Measurements from ENCODE around the gene MLN.
"Not testable (repeated sequence)": the region's sequence is repeated elsewhere in the genome, so short reads cannot be mapped to it uniquely, and the experiment has no call there.

Gene MLN

DNA sequence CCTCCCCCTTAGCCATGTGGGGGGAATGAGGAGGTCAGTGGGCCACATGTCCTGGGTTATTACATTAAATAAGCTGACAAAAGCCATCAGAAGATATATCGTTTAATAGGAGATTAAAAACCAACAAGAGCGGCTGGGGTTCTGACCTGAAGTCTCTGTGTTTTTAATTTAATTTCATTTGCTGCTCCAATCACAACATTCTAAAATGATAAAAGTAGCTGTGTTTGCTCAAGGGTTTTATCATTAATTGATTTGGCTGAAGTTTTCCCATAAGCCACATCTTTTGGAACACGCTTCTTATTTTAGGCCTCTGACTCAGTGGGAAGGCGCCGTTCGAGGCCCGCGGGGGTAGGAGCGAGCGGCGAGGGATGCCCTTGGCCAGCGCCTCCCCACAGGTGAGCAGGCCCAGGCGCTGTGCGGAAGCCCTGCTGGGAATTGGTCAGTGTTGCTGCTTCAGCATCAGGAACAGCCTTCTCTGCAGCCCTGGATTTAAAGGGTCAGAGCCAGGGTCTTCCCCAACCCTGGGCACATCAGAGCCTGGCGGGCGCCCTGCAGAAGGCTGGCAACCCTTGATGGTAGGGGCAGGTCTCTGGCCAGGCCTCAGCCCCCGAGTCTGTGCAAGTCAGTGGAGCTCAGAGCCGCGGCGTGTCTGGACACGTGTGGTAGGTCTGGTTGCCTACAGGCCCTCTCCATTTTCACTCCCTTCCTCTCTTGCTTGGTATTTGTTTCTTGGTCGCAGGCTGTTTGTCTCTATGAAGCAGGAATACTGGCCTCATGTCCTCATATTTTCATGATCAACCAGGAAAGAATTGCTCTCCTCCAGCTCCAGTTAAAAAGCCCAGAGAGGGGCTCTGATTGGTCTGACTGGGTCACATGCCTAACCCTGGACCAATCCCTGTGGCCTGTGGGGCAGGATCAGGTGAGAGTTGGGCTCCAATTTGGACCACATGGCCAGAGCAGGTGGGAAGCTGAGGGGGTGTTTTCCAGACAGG, 30.9 kb upstream of the MLN start:
- no peak for DNase-seq (ENCODE audit: low read depth, low spot score)

GRCh38 chr6:33833599-33833998, 29.8 kb upstream of the MLN start:
- no peak for DNase-seq (ENCODE audit: low read depth, low spot score)

DNA sequence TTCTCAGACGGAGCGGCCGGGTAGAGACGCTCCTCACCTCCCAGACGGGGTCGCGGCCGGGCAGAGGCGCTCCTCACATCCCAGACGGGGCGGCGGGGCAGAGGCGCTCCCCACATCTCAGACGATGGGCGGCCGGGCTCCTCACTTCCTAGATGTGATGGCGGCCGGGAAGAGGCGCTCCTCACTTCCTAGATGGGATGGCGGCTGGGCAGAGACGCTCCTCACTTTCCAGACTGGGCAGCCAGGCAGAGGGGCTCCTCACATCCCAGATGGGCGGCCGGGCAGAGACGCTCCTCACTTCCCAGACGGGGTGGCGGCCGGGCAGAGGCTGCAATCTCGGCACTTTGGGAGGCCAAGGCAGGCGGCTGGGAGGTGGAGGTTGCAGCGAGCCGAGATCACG, 29.0 kb upstream of the MLN start:
- not testable (repeated sequence) for DNase-seq (ENCODE audit: low read depth, low spot score)

DNA sequence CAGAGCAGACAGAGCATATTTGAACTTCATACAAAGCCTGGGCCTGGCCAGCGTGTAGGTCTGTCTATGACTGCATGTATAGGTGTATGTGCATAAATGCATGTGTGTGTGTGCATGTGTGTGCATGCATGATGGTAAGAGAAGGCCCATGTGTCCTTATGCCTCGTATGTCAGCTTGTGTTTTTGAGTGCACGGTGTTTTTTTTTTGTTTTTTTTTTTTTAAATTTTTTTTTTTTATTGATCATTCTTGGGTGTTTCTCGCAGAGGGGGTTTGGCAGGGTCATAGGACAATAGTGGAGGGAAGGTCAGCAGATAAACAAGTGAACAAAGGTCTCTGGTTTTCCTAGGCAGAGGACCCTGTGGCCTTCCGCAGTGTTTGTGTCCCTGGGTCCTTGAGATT, 27.9 kb upstream of the MLN start:
- DNase-seq (ENCODE audit: low read depth, low spot score) = not testable (repeated sequence)

GRCh38 chr6:33830635-33831240, 26.9 kb upstream of the MLN start:
- no peak for DNase-seq (ENCODE audit: low read depth, low spot score)

GRCh38 chr6:33828764-33829731, 25.2 kb upstream of the MLN start:
- no peak for DNase-seq (ENCODE audit: low read depth, low spot score)

DNA sequence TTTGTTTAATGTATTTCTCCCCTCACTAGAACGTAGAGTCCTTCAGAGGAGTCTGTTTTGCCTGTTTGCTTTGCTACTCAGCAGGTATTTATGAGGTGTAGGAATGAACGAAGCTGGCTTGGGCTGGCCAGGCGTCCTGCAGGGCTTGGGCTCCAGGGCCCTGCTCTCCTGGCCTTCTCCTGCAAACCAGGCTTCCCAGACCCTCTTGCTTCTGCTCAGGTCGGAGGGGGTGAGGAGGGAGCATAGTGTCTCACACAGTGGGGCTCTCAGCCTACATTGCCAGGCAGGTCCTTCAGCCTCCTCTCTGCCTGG, 24.6 kb upstream of the MLN start:
- DNase-seq (ENCODE audit: low read depth, low spot score) = no peak

GRCh38 chr6:33827546-33828451, 24.0 kb upstream of the MLN start:
- peak; percentile 60 for DNase-seq (ENCODE audit: low read depth, low spot score)

DNA sequence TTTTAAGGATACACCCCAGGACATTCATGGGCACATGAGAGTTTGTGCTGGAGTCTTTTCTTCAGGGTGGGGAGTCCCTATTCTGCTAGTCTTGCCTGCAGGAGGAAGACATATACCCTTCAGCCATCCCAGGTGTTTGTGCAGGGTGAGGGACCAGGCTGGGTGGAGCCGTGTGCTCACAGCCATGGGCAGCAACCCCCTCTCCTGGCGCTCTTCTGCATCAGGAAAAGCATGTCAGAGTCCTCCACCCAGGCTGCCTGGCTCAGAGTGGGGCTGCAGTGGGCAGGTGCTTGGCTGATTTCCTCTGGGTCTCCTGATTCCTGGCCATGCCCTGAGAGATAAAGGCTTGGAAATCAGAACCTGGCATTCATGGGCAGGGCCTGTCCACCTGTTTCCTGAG, 22.7 kb upstream of the MLN start:
- no peak for DNase-seq (ENCODE audit: low read depth, low spot score)

DNA sequence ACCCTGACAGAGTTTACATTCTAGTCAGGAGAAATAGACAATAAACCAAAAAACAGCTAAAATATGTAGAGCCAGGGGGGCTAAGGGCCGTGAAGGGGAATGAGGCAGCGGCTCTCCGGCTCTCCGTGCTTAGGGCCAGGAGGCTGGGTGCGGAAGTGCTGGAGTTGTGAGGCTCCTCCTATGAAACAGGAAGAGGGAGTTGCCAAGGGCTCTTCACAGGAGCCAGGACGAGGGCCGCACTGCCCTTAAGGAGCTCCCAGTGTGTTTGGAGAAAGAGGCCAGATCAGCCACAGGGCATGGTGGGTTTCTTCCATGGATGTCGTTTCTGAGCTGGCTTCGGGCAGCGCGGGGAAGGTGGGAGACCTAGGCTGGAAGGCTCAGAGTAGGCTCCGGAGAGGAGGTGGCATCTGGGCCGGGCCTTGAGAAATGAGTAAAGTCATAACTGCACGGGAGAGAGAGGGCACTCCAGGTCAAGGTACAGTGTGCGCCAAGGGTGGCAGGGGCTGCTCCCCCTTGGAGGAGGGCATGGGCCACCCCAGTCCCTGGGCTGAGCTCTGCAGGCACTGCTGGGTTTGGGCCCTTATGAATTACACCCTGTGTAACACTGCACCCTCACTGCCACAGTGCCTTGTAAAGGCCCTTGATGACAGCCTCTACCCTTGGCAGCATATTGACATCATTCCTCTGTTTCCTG, 20.8 kb upstream of the MLN start:
- no peak for DNase-seq (ENCODE audit: low read depth, low spot score)

DNA sequence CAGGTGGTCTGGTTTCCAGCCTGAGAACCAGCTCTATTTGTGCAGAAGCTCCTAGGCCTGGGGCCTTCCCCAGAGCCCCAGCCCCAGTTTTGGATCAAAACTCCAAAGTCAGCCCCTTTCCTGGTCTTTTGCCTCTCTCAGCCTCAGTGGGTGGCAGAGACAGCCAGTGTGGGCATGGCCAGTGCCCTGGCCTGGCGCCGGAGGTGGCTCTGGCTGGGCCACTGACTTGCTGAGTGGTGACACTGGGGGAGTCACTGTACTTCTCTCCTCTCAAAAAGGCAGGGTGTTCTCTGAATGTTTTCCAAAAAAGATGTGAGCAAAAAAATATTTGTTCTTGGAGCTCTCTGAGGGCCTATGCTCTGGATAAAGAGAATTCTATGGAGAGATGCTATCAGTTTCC, 20.0 kb upstream of the MLN start:
- DNase-seq (ENCODE audit: low read depth, low spot score) = no peak

- DNase-seq (ENCODE audit: low read depth, low spot score) = no peak
Observed at GRCh38 chr6:33822575-33823395, 19.0 kb upstream of the MLN start.

- DNase-seq (ENCODE audit: low read depth, low spot score) = no peak
Observed at GRCh38 chr6:33820784-33821520, 17.1 kb upstream of the MLN start.

DNA sequence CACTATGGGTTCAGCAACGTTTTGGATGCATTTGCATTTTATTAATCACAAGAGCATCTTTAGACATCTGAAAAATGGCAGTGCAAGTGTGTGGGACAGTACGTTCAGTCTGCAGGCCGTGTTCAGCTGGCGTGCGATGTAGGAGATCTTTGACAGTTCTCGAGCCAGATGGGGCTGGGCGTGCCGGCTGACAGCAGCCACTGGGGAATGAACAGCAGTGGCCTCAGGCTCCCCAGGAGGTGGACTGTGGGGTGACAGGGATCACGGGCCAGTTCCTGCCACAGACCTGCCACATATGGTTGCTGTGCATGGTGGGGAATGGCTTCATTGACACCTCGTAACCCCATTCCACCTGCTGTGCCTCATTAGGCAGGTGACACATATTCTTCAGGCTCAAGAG, 16.4 kb upstream of the MLN start:
- no peak for DNase-seq (ENCODE audit: low read depth, low spot score)

DNA sequence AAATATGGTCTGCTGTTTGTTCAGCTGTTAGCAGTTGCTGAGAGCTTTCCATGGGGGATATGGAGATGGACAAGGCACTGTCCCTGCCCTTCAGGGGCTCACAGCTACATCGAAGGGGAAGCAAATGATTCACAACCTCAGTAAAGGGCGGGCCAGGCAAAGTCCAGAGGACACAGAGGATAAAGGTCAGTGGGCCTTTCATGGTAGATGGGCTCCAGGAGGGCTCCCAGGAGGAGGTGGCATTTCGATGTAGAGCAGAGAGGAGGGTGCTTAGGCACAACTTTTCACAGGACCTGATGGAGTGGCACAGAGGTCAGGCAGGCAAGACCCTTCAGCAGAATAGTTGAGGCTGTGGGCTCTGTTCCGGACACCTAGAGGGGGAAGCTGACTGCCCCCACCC, 15.2 kb upstream of the MLN start:
- no peak for DNase-seq (ENCODE audit: low read depth, low spot score)

- DNase-seq (ENCODE audit: low read depth, low spot score) = no peak
Observed at GRCh38 chr6:33818293-33818692, 14.5 kb upstream of the MLN start.

DNA sequence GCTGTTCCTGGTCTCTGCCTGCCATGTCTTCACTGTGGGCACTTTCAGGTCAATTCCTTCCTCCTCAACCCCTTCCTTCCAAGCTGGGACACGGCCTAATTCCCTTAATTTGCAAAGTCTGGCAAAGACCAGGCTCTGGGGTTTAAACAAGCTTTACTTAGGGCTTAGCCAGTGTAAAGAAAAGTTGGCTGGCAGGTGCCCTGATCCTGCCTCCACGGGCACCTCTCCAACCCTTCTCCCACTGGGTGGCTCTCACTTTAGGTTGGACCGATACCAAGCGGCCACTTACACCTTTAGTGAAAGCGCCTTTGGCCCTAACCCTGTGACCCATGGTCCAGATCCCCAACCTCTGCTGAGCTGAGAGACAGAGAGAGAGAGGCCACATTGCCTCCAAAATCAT, 13.7 kb upstream of the MLN start:
- DNase-seq (ENCODE audit: low read depth, low spot score) = no peak

DNA sequence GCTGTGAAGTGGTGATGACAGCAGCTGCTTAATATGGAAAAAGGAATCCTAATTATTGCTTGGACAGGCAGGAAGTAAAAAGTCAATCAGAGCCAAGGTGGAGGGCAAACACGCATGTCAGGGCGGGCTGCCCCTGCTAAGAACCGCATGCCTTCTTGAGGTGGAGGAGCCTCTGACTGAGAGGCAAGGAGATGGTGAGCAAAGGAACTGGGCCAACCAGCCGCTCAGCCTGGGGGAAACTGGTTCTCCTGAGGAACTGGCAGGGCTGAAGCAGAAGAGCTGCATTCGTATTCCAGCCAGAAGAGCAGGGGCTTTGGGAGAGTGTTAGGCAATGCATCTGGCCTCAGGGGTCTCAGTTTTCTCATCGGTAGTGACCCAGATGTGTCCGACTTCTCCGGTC, 13.1 kb upstream of the MLN start:
- no peak for DNase-seq (ENCODE audit: low read depth, low spot score)

GRCh38 chr6:33815854-33816253, 12.1 kb upstream of the MLN start:
- DNase-seq (ENCODE audit: low read depth, low spot score) = no peak
